Measurements from ENCODE around the gene TMEM11. TPM values are rescaled to one million over a fixed set of nuclear protein-coding genes. Genes with fewer than 3 reads are reported as not detected.

The TMEM11 gene
- total RNA-seq, 1 experiment from 2014 or later = 39.1 TPM

DNA sequence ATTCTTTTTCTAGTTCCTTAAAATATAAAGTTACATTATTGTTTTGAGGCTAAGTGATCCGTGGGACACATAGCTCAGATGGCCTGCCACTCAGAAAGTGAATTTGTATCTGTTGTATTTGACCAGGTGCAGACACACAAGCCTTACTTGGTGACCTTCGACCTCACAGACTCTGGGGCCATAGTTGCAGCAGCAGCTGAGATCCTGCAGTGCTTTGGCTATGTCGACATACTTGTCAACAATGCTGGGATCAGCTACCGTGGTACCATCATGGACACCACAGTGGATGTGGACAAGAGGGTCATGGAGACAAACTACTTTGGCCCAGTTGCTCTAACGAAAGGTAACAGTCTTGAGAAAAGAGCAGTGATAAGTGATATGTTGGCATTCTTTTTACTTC, 30.5 kb downstream of the TMEM11 start:
- Mint-ChIP-seq H3K27me3 (ENCODE audit: insufficient read depth, unreplicated experiment) (no peaks in the 10 kb centered on the region), H3K4me3 (ENCODE audit: unreplicated experiment) (peak overlapping the region; percentile 3), H3K27ac (ENCODE audit: unreplicated experiment) (peak overlapping the region; percentile 34), H3K36me3 (ENCODE audit: insufficient read depth, unreplicated experiment) (no peaks in the 10 kb centered on the region), H3K9me3 (ENCODE audit: unreplicated experiment) (no peaks in the 10 kb centered on the region), H3K4me1 (ENCODE audit: low read depth, unreplicated experiment) (peaks cover 10% of the 10 kb centered on the region)
- H3K9me3 ChIP-seq = no peaks in the 10 kb centered on the region
- no peaks in the 10 kb centered on the region for H3K27me3 ChIP-seq (replicated peaks; ENCODE audit: control insufficient read depth, insufficient read depth, low read length)
- TF ChIP-seq, protein P1, sequence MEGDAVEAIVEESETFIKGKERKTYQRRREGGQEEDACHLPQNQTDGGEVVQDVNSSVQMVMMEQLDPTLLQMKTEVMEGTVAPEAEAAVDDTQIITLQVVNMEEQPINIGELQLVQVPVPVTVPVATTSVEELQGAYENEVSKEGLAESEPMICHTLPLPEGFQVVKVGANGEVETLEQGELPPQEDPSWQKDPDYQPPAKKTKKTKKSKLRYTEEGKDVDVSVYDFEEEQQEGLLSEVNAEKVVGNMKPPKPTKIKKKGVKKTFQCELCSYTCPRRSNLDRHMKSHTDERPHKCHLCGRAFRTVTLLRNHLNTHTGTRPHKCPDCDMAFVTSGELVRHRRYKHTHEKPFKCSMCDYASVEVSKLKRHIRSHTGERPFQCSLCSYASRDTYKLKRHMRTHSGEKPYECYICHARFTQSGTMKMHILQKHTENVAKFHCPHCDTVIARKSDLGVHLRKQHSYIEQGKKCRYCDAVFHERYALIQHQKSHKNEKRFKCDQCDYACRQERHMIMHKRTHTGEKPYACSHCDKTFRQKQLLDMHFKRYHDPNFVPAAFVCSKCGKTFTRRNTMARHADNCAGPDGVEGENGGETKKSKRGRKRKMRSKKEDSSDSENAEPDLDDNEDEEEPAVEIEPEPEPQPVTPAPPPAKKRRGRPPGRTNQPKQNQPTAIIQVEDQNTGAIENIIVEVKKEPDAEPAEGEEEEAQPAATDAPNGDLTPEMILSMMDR (IDR thresholded peaks at IDR 0.05; ENCODE audit: insufficient read depth in 1 of 2, low read depth in 1 of 2, low read length in 1 of 2, severe bottlenecking in 1 of 2, unreplicated experiment in 1 of 2) = no peak
- intact Hi-C loops (cut with micrococcal nuclease; ENCODE audit: unreplicated experiment) = no loop called here
- BruUV-seq (replicated peaks) = no TSS peak
- CTCF ChIA-PET = interaction anchor here (1.2 kb wide), 1 partner anchor 29 kb away, joined by 3 read pairs; no protein-coding TSS in a partner anchor
- DNase-seq = peak; percentile 66 to 80
- H3K36me3 ChIP-seq (ENCODE audit: control insufficient read depth, insufficient read depth, low read length) = no peaks in the 10 kb centered on the region
- no peak overlapping the region for H3K4me3 ChIP-seq (ENCODE audit: low read depth, low read length)
- H3K4me1 ChIP-seq = no peaks in the 10 kb centered on the region
- POLR2A ChIA-PET = no interaction called here

GRCh38 chr17:21177854-21178600, 35.9 kb downstream of the TMEM11 start:
- ChIA-PET CTCF (no interaction called here), POLR2A (no interaction called here)
- H3K4me1 ChIP-seq = no peaks in the 10 kb centered on the region
- no peak overlapping the region for H3K27ac Mint-ChIP-seq (ENCODE audit: unreplicated experiment)
- BruUV-seq (replicated peaks) = no TSS peak
- no peak overlapping the region for H3K4me3 Mint-ChIP-seq (ENCODE audit: unreplicated experiment)
- intact Hi-C loops (cut with micrococcal nuclease; ENCODE audit: unreplicated experiment) = no loop called here
- H3K9me3 ChIP-seq = no peaks in the 10 kb centered on the region
- peaks cover 4% of the 10 kb centered on the region for H3K4me1 Mint-ChIP-seq (ENCODE audit: low read depth, unreplicated experiment)
- TF ChIP-seq, protein P1 (IDR thresholded peaks at IDR 0.05; ENCODE audit: insufficient read depth in 1 of 2, low read depth in 1 of 2, low read length in 1 of 2, severe bottlenecking in 1 of 2, unreplicated experiment in 1 of 2) = no peak
- no peak for DNase-seq
- H3K27me3 ChIP-seq (replicated peaks; ENCODE audit: control insufficient read depth, insufficient read depth, low read length) = no peaks in the 10 kb centered on the region
- H3K27me3 Mint-ChIP-seq (ENCODE audit: insufficient read depth, unreplicated experiment) = no peaks in the 10 kb centered on the region
- H3K4me3 ChIP-seq (ENCODE audit: low read depth, low read length) = no peak overlapping the region
- H3K9me3 Mint-ChIP-seq (ENCODE audit: unreplicated experiment) = no peaks in the 10 kb centered on the region
- no peaks in the 10 kb centered on the region for H3K36me3 ChIP-seq (ENCODE audit: control insufficient read depth, insufficient read depth, low read length)
- peaks cover 4% of the 10 kb centered on the region for H3K36me3 Mint-ChIP-seq (ENCODE audit: insufficient read depth, unreplicated experiment)

- BruUV-seq (replicated peaks) = no TSS peak
- intact Hi-C loops (cut with micrococcal nuclease; ENCODE audit: unreplicated experiment) = no loop called here
- H3K9me3 ChIP-seq = no peaks in the 10 kb centered on the region
- Mint-ChIP-seq H3K9me3 (ENCODE audit: unreplicated experiment) (no peaks in the 10 kb centered on the region), H3K4me1 (ENCODE audit: low read depth, unreplicated experiment) (no peaks in the 10 kb centered on the region), H3K27ac (ENCODE audit: unreplicated experiment) (no peak overlapping the region), H3K27me3 (ENCODE audit: insufficient read depth, unreplicated experiment) (no peaks in the 10 kb centered on the region), H3K36me3 (ENCODE audit: insufficient read depth, unreplicated experiment) (peaks cover 5% of the 10 kb centered on the region), H3K4me3 (ENCODE audit: unreplicated experiment) (no peak overlapping the region)
- H3K4me3 ChIP-seq (ENCODE audit: low read depth, low read length) = no peak overlapping the region
- CTCF ChIA-PET = no interaction called here
- TF ChIP-seq, protein P1 (IDR thresholded peaks at IDR 0.05; ENCODE audit: insufficient read depth in 1 of 2, low read depth in 1 of 2, low read length in 1 of 2, severe bottlenecking in 1 of 2, unreplicated experiment in 1 of 2) = no peak
- DNase-seq = no peak
- POLR2A ChIA-PET = no interaction called here
- H3K27me3 ChIP-seq (replicated peaks; ENCODE audit: control insufficient read depth, insufficient read depth, low read length) = no peaks in the 10 kb centered on the region
- H3K4me1 ChIP-seq = no peaks in the 10 kb centered on the region
- no peaks in the 10 kb centered on the region for H3K36me3 ChIP-seq (ENCODE audit: control insufficient read depth, insufficient read depth, low read length)
Observed at GRCh38 chr17:21177401-21177800, 36.6 kb downstream of the TMEM11 start.
